RPMI8226 (cell line): ENCODE results near the gene HHIPL1.

Experiments
- DNase-seq: peaks from one replicate; pipeline ENCODE4 v3.0.0-alpha.2; 2015

The HHIPL1 gene

DNA sequence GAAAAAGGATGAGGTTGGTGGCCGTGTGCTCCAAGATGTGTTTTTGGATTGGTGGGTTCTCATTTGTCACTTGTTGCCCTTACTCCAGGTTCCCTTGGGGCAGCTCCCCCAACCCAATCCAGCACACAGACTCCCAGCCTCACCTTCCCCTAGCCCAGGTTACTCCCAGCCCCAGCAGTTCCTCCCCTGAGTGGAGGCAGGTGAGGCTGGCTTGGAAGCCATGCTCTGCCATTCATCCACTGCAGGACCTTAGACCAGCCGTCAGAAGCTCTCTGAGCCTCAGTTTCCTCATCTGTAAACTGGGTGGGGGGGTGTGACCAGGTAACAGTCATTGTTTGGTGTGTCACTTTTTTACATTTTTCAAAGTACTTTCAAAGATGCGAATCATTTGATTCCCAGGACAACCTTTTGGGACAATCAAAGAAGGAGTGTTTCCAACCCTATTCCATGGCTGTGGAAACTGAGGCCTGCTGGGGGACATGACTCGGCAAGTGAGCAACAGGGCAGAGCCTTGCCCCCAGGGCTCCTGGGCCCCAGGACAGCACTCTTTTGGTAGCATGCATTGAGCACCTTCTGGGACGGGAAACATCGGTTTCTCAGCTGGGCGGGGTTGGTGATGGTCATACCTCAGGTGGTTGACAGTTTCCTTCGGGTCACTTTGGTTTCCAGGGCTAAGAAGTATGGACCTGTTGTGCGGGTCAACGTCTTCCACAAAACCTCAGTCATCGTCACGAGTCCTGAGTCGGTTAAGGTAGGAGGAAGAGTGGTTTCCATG lies 46.4 kb downstream of the HHIPL1 start:
- DNase-seq: no peak

DNA sequence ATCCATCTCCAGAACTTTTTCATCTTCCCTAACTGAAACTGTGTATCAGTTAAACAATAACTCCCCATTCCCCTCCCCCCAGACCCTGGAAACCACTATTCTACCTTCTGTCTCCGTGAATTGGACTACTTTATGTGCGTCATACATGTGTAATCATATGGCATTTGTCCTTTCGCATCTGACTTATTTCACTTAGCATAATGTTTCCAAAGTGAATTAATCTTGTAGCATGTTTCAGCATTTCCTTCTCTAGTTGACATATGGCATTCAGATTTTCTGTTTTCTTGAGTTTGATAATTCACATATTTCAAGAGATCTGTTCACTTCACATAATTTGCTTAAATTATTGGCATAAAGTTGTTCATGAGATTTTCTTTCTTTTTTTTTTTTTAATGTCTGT lies 49.0 kb downstream of the HHIPL1 start:
- DNase-seq: no peak

DNA sequence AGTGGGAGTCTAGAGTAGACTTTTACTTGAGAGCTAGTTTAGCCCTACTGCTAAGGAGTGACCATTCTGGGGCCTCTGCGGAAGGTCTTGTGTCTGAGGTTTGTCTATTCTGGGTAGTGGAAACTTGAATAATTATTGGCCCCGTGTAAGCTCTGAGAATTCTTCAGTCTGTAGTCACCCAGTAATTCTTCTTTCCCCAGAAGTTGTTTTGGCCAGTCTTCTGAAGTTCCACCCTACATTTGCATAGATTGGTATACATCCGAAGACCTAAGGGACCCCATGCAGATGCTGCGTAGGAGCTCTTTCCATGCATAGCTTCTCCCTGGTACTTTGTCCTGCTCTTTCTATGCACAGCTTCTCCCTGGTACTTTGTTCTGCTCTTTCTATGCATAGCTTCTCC lies 52.0 kb downstream of the HHIPL1 start:
- DNase-seq: no peak

DNA sequence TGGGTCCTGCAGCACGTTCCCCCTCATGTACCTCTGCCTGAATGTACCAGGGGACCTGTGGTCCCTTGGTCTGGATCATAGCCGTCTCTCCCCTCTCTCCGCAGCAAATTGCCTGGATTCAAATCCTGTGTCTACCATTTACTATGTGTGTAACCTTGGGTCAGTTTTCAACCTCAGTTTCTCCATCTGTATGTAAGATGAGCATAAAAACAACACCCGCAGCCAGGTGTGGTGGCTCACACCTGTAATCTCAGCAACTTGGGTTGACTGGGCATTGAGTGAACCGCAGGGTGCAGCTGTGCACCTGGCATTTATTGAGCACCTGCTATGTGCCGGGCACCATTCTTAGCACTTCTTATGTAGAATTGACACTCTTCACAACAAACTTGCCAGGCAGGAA lies 53.3 kb downstream of the HHIPL1 start:
- DNase-seq: no peak

DNA sequence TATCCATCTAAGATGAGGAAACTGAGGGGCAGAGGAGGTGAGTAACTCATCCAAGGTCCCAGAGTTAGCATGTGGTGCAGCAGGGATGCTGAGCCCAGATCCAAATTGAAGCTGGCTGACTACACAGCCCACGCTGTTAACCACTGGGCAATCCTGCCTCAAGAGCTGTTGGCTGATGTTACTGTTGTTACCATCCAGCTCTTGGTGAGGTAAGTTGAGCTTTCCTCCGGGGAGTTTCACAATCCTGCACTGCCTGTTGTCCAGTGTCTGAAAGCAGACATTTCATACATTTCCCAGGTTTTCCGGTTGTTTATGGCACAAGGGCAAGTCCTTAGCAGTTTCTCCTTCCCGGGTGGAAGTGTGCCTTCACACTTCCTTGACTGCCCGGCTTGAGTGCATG lies 53.7 kb downstream of the HHIPL1 start:
- DNase-seq: no peak

DNA sequence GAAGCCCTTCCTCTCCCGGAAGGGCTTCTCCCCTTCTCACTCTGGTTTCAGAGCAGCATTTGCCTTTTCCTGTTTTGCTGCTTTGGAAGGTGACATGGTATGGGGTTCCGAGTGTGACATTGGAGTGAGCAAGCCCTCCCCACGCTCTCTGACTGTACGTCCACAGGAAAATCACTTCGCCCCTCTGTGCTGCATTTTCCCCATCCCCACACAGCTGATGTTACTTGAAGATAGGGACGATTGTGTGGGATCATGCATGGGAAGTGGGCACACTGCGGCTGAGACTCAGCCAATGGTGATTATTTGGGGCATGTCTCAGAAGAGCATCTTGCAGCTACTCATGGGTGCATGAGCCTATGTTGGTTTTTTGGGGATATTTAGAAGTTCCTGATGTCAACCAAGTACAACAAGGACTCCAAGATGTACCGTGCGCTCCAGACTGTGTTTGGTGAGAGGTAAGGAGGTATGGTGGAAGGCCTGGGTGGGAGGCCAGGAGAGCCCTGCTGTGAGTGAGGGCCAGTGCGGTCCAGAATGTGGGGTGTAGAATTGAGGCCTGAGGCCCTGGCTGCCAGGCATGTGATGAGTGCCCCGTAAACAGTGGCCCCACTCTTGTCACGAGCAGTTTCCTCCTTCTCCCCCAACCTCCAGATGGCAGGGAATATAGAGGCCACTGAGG lies 54.3 kb downstream of the HHIPL1 start:
- no peak for DNase-seq

DNA sequence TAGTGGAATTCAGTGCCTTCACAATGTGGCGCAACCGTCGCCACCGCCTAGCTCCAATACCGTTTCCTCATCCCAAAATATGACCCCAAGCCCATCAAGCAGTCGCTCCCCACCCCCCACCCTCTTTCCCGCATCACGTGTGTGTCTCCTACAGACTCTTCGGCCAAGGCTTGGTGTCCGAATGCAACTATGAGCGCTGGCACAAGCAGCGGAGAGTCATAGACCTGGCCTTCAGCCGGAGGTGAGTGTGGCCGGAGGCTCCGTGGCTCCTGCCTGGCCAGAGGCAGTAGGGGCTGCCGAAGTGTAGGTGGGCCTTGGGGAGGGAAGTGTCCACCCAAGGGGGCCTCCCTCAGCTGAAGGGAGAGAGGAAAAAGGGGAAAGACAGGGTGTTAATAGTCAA lies 54.9 kb downstream of the HHIPL1 start:
- DNase-seq: no peak

DNA sequence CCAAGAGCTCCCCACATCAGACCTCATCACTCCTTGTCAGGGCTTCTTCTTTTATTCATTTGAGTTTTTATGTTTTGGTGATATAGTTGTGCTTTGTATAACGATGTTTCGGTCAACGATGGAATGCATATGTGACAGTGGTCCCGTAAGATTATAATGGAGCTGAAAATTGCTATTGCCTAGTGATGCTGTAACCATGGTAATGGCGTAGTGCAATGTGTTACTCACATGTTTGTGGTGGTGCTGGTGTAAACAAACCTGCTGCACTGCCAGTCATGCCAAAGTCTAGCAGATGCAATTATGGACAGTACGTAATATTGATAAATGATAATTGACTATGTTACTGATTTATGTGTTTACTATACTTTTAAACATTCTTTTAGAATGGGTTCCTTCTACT lies 55.5 kb downstream of the HHIPL1 start:
- no peak for DNase-seq

DNA sequence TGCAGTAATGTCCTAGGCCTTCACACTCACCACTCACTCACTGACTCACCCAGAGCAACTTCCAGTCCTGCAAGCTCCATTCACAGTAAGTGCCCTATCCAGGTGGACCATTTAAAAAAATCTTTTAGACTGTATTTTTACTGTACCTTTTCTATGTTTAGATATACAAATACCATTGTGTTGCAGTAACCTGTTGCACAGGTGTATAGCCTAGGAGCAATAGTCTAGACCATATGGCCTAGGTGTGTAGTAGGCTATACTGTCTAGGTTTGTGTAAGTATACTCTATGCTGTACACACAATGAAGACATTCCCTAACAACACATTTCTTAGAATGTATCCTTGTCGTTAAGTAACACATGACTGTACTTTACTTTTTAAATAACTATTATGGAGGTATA lies 56.3 kb downstream of the HHIPL1 start:
- DNase-seq: no peak

DNA sequence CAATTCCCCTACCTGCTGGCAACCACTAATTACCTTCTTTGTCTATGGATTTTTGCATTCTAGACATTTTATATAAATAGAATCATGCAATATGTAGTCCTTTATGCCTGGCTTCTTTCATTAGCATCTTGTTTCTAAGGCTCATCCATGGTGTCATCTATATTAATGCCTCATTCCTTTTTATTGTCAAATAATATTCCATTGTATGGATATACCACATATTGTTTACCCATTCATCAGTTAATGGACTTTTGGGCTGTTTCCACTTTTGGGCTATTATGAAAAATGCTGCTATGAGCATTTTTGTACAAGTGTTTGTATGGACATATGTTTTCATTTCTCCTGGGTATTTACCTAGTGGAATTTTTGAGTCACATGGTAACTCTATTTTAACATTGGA lies 57.2 kb downstream of the HHIPL1 start:
- DNase-seq: no peak

DNA sequence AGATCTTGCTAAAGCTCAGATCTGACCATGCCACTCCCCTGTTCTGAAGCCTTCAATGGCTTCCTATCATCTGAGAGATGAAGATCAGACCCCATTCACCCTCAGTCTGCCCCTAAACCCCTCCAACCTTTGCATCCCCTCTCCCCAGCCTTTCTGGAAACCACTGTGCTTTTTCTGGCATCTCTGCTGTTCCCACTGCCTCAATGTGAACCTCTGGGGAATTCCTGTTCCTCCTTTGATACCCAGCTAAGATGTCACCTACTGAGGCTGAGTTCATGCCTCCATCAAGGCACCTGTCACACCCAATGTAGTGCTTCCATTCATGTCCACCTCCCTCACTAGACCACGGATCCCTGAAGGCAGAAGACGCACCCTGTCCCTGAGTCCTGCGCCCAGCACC lies 58.5 kb downstream of the HHIPL1 start:
- no peak for DNase-seq

DNA sequence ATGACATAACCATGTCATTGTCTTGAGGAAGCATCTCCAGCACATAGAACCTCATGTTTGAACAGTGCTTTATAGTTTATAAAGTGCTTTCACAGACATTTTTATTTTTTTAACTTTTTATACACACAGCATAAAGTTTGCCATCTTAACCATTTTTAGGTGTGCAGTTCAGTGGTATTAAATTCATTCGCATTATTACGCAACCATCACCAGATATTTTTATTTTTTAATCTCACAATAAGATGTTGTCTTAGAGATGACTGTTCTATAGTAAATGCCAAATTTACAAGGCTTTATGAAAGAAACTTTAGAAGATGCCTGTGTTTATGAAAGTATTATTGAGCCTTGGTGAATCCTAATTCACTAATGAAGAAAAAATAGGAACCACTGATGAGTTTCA lies 59.1 kb downstream of the HHIPL1 start:
- DNase-seq: no peak

DNA sequence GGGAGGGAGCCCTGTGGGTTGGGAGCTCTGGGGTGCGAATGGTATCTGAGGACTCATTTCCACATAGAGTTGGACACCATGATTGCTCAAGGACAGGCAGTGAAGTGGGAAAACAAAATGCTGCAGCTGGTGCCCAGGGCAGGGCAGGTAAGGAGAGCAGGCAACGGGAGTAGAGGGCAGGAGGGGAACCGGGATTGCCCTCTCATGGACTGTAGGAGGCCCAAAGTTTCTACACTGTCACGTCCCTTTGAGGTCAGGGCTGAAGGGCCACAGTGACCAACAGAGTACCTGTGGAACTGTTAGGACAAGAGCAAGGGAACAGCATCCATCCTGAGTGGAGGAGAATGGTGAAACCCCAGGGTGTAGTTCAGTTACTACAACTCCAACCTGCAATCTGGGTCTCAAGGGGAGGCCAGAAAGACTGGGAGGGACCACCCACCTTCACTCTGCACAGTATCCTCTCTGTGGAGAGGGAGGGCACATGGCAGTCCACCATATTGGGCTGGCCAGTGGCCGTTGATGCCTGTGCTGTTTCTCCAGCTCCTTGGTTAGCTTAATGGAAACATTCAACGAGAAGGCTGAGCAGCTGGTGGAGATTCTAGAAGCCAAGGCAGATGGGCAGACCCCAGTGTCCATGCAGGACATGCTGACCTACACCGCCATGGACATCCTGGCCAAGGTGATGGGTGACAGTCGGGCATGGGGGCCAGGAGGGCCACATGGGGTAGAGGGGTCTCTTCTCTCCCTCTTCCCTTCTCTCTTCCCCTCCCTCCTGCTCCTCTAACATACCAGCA lies 61.4 kb downstream of the HHIPL1 start:
- no peak for DNase-seq

DNA sequence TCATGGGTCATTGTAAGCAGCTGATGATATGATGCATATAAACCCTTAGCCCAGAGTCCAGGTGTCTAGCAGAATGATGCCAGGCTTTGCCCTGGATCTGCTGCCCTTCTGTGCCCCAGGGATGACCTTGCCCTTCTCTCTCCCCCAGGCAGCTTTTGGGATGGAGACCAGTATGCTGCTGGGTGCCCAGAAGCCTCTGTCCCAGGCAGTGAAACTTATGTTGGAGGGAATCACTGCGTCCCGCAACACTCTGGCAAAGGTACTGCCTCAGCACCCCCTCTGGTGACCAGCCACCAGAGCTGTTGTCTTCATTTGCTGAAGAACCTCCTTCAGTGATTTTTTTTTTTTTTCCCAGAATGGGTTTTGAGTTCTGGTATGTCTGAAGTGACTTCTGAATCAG lies 62.5 kb downstream of the HHIPL1 start:
- DNase-seq: no peak

DNA sequence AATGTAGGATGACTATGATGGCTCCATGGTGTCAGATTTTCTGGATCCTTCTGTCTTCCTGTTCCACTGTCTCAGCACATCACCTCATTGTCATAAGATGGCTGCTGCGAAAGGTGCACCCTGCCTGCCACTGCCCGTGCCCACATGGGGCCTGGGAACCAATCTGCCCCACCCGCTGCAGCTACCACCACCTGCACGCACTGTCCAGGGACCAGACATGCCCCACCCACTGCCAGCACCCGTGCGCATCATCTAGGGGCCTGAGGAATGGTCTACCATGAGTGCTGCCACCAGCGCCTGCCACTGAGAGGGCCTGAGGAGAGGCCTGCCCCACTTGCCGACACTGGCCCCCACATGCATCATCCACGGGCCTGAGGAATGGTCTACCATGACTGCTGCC lies 63.0 kb downstream of the HHIPL1 start:
- no peak for DNase-seq

DNA sequence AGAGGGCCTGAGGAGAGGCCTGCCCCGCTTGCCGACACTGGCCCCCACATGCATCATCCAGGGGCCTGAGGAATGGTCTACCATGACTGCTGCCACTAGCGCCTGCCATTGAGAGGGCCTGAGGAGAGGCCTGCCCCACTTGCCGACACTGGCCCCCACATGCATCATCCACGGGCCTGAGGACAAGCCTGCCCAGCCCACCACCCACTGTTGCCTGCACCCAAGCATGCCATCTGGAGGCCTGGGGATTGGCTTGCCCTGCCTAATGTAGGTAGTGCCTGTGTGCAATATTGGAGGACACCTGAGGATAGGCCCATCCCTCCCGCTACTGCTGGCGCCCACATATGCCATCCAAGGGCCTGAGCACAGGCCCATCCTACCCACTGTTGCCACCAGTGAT lies 63.5 kb downstream of the HHIPL1 start:
- DNase-seq: no peak

DNA sequence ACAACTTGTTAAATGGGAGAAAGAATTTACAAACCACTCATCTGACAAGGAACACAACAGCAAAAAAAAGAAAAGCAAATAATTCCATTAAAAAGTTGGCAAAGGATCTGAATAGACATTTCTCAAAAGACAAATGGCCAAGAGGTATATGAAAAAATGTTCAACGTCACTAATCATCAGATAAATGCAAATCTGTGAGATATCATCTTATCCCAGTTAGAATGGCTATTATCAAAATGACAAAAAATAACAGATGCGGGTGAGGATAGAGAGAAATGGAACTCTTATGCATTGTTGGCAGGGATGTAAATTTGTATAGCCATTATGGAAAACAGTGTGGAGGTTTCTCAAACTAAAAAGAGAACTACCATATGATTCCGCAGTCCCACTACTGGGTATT lies 69.0 kb downstream of the HHIPL1 start:
- DNase-seq: no peak

DNA sequence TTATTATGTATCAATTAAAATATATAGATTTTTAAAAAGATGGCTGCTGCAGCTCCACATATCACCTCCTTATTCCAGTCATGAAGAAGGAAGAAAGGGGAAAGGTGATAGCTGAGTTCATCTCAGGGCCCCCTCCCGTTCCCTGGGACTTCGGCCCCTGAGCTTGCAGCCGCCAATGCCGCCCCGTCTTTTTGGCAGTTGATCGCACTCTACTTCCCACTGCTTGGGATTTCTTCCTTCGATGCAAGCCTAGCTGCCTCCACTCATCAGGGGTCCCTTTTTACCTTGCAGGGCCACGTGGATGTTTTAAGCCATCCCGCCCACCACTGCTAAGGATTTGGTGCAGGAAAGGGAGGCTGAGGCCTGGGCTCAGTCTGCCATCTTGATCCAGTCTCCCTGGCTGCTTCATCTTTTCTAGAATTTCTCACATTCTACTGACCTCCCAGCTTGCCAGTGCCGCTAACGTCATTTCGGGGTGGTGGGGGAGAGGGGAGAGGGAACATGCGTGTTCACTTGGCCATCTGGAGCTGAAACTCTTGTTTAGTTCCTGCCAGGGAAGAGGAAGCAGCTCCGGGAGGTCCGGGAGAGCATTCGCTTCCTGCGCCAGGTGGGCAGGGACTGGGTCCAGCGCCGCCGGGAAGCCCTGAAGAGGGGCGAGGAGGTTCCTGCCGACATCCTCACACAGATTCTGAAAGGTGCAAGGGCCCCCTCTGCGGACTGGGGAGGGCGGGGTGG lies 70.5 kb downstream of the HHIPL1 start:
- no peak for DNase-seq

DNA sequence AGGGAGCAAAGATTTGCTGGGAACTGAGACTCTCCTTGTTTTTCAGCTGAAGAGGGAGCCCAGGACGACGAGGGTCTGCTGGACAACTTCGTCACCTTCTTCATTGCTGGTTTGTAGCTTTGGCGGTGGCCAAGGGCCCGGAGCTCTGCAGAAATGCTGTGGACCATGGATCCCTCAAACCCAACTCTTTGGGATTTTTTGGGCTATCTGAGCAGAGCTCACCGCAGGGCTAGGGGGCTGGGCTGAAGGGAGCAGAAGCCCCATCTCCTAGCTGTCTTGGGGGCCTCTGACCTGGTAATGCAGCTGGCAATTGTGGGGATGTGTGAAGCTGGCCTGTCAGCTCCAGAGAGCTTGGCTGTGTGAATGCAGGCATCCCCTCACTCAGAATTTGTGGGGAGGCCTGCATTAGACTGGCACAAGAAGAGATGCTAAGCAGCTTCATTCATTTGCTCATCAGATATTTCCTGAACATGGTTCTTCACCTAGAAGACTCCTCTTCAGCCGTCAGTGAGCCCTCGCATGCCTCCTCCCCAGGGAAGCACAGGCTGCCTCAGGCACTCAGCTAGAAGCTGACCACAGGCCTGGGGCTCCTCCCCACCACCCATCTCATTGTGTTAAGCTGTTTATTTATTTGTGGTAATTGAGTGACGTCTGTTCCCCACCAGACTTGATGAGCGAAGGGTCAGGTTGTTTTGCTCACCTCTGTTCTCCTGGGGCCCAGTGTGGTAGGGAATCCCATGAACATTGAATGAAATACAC lies 71.3 kb downstream of the HHIPL1 start:
- no peak for DNase-seq

DNA sequence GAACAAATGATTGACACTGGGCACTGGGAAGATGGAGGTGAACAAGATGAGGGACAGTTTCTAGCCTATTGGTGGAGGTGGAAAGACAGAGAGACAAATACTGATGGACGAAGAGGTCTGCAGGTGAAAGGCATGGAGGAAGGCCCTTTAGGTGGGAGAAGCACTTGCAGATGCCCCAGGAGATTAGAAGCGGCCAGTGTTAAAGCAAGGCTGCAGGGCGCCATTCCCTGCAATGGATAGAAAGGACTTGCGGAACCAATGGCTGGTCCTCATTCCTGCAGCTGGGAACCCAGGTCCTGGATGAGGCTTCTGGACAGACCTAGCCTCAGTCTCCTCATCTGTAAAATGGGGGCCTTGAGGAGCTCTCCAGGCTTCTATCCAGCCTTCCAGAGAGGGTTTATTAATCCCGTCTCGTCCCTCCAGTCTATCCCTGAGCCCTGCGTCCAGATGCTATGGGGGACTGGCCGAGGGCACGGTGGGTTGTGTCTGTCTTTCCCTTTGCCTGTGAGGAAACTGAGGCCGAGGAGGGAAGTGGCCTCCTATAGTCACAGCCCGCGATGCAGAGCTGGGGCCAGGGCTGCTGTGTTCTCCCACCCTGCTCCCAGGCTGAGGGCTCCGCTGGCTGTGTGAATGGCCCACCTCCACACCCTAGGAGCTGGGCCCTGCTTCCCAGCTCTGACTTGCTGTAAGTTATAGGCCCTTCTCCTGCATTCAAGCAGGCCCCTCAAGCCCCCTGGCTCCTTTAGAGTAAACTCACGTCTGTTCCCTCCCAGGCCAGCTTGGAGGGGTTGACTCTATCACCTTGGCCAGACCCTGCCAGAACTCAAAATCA lies 72.1 kb downstream of the HHIPL1 start:
- DNase-seq: no peak

DNA sequence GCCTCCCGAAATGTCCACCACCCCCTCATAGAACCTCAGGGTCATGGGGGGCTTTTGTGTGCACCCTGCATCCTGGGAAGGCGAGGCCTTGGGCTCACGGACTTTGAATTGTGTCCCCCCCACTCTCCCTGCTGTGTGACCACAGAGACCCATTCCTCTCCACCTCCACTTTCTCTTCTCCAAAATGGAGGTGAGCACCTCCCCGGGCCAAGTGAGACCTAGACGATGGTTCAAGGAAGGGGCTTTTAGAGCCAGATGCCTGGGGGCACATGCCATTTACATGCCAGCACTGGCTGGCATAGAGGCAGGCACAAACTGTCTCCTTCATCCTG lies 72.7 kb downstream of the HHIPL1 start:
- DNase-seq: no peak
